Amygdala (tissue), 56 donors: ENCODE data around the gene RBFOX2.
A peak's percentile ranks its signal among the peaks of the same experiment; 100 is the strongest.
"Not testable (repeated sequence)": the region's sequence is repeated elsewhere in the genome, so short reads cannot be mapped to it uniquely, and the experiment has no call there.

ENCODE experiments used
- DNase-seq, 56 donors: peaks; one replicate each; lab custom pipeline; 2025; lab: John Stamatoyannopoulos, UW

Gene RBFOX2

GRCh38 chr22:36044517-36044916 lies 15.9 kb upstream of the RBFOX2 start:
- DNase-seq: not testable (repeated sequence)

GRCh38 chr22:36042240-36042639 lies 13.6 kb upstream of the RBFOX2 start:
- DNase-seq: no peak

DNA sequence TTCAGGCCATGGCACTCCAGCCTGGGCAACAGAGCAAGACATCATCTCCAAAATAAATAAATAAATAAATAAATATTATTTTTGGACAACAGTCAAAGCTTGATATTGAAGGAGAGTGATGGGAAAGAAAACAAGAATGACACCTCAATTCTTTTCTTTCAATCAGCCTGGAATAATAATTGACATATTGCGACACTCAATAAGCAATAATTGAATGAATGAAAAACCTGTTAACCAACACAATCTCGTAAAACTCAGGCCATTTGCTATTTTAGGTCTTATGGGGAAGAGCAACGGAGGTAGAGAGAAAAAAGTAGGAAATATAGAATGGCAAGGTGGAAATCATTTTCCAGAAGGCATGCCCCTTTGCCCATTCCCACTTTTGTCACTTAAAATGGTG lies 10.5 kb upstream of the RBFOX2 start:
- no peak for DNase-seq

GRCh38 chr22:36037102-36037758 lies 8.6 kb upstream of the RBFOX2 start:
- no peak for DNase-seq

DNA sequence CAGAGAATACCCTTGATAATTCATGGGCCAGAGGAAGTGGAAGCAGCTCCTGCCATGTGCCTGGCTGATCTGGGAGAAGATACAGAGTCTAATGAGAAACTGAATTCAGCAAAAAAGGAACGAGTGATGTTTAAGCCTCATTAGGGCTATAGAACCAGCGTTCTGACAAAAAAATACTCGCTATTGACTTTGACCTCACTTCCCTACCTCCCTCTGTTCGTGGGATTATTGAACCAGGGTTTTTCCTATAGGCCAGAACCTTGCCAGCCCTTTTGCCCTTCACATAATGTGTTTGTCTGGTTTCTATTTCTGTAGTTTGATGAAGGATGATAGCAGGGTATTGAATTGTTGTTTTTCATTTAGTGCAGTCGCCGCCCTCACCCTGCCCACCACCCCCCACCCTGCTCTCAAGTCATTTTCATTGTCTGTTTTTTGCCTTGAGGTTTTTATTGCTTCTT lies 7.6 kb upstream of the RBFOX2 start:
- no peak for DNase-seq

DNA sequence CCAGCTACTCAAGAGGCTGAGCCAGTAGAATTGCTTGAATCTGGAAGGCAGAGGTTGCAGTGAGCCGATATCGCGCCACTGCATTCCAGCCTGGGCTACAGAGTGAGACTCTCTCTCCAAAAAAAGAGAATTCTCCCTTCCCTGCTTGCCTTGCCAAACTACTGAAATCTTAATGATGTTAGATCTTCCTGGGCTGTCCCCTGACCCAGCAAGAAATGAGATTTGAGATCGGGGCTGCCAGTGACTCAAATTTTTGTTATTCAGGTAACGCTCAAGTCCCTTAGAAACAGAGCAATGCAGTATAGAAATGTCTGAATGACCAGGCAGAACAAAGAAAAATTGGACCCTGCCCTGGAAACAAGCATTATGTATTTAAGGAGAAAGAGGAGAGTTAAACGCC lies 4.0 kb upstream of the RBFOX2 start:
- DNase-seq: no peak

DNA sequence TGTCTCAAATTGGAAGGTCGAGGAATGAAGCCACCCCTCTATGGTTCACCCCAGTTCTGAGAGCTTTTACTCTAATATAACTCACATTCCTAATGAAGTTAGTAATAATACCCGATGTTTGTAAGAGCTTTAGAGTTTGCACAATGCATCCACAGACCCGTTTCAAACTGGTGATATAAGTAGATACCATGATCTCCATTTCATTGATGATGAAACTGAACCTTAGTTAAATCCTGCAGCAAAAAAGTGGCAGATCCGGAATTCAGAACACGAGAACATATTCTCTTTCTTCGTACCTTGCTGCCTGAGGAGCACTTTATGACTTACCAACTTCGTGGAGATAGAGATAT lies 757 bp upstream of the RBFOX2 start:
- no peak for DNase-seq

GRCh38 chr22:36027935-36028645 lies 534 bp downstream of the RBFOX2 start:
- DNase-seq: peak in 32 of 56 donors; percentile 26 to 83 (median 66)

GRCh38 chr22:36027579-36027934 lies 1.1 kb downstream of the RBFOX2 start:
- peak in 12 of 56 donors; percentile 9 to 58 (median 34) for DNase-seq

DNA sequence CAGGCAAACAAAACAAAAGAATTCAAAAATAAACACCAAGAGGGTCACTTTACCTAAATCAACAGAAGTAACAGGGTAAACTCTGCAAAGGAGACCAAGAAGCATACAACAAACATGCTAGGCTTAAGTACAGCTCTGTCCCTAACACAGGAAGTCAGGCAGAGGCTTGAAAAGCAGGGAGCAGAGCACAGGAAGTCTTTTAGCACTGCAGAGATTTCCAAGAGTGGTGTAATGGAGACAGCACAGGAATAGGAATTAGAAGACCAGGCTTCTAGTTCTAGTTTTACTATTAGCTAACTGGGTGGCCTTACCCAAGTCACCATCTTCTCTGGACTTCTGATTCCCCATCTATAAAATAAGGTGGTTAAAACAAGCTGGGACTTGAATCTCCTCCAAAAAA lies 1.9 kb downstream of the RBFOX2 start:
- DNase-seq: peak in 3 of 56 donors; percentile 1 to 7 (median 7)

DNA sequence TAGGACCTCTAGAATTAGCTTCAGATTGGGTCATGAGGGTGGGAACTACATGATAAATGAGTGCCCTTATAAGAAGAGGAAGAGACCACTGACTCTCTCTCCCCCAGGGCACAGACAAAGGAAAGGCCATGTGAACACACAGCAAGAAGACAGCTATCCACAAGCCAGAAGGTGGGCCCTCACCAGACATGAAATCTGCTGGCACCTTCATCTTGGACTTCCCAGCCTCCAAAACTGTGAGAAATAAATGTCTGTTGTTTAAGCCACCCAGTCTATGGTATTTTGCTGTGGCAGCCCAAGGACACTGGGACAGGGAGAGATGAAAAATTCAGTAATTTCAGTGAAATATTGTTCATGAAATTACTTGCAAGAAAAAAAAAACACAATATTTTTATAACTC lies 5.9 kb downstream of the RBFOX2 start:
- no peak for DNase-seq

- DNase-seq: no peak
Measured at GRCh38 chr22:36022162-36022561, 6.5 kb downstream of the RBFOX2 start.

DNA sequence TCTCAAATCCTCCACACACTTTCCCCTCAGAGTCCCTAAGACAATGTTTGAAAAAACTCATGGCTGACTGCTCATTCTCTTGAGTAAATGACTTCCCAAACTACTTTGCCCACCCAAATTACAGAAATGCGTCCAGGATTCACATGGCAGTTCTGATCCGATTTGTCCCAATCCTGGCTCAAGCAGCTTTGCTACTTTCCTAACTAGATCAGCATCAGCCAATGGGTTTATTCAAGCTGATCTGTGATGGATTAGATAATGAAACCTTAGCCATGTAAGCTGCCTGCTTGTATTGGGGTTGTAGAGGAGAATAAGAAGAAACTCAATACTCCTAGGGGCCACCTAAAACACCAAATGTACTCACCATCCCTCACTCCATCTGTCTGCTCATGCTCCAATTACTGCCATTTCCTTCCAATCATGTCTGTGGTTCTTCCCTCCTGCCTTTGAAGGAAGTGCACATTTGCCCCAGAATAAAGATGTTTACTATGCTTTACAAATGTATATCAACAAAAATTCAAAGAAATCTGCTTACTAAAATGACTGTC lies 6.9 kb downstream of the RBFOX2 start:
- DNase-seq: no peak

- DNase-seq: not testable (repeated sequence)
Measured at GRCh38 chr22:36020865-36021264, 7.8 kb downstream of the RBFOX2 start.

GRCh38 chr22:36017651-36018091 lies 11.0 kb downstream of the RBFOX2 start:
- no peak for DNase-seq

GRCh38 chr22:36016684-36017083 lies 11.9 kb downstream of the RBFOX2 start:
- DNase-seq: no peak

- DNase-seq: no peak
Measured at GRCh38 chr22:36015811-36016529, 12.7 kb downstream of the RBFOX2 start.

GRCh38 chr22:36015155-36015810 lies 13.3 kb downstream of the RBFOX2 start:
- DNase-seq: no peak

DNA sequence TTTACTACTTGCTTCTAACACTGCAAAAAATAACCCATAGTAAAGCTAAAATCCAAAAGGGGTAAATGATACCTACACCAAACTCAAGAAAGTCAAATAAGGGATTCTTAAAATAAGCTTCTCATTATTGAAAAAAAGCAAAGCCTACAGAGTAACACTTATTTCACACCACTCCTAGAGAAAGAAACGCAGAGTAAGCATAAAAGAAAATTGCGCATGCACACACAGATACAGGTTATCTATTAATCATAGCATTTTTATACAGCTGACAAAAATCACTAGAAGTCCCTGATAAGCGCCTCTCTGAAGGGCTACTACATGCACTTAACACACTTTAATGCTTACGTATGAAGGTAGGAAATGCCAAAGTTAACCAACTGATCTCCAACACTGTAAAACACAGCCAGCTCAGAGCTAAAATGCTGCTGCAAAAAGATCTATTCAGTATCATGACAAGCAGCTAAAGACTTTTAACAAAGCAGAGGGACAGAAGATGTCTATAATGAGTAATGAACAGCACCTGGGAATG lies 14.0 kb downstream of the RBFOX2 start:
- no peak for DNase-seq

DNA sequence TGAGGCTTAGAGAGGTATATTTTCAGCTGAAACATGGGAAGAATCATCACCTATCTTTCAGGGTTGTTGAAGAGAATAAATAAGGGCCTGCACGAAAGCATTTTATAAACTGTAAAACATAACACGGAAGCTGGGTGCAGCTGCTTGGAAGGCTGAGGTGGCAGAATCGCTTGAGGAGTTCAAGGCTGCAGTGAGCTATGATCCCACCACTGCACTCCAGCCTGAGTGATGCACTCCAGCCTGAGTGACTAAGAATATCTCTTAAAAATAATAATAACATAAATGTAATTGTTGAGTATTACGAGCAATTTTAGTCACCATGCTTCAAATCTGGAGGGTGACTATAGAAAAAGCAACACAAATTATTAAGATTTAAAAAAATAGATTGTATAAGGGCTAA lies 16.3 kb downstream of the RBFOX2 start:
- no peak for DNase-seq

DNA sequence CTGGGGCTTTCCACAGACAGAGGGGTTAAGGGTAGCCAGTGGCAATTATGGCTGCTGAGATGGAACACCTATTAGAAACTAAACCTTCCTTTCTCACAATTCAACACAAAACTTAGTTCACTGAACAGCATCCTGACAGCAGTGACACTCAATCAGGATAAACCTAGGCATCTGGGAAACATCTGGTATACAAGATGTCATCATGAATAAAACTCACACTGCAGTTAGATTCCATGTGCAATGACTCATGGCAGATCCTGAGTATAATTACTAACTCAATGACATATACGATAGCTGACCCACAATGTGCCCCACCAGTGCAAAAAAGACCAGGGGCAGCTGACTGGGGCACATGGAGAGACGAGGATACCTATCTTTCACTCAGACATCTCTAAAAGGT lies 17.7 kb downstream of the RBFOX2 start:
- DNase-seq: no peak
